NCI-H2081 (cell line): ENCODE measurements around the gene BRD4.

ENCODE experiments used
- DNase-seq, 2 experiments: peaks; one replicate each; lab custom pipeline; 2025; lab: John Stamatoyannopoulos, UW

Gene BRD4

DNA sequence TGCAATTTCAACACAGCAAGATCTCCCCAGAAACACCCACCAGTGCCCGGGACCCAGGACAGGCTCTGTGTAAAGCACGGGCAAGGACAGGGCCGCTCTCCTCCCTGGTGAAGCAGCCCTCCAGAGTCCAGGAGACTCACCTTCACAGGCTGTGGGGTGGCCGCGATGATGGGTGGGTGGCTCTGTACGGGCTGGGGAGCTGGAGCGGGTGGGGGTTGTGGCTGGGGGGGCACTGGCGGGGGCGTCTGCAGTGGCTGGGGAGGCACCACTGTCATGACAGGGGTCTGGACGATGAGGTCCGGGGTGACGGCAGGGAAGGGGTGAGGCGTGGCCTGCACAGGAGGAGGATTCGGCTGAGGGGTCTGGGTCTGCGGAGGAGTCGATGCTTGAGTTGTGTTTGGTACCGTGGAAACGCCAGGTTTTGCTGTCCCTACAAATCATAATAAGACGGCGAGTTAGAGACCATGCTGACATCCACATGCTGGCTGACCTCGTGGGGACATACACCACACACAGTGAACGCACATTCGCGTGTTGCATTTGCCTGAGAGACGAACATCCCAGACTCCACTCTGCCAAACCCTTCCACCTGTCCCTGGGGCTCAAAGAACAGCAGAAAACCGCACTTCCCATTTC lies 67.0 kb downstream of the BRD4 start:
- DNase-seq: no peak

DNA sequence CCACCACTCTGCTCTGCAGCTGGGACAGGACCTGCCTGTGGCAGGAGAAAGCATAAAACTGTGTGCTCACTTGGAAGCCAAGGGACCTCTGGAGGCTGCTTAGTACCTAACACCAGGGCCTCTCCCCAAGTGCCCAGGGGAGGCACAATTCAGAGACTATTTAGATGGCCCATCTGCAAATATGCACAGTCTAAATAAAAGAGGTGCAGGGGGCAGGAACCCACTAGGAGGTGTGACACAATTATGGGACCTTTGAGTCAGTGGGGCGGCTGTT lies 67.5 kb downstream of the BRD4 start:
- DNase-seq: no peak

DNA sequence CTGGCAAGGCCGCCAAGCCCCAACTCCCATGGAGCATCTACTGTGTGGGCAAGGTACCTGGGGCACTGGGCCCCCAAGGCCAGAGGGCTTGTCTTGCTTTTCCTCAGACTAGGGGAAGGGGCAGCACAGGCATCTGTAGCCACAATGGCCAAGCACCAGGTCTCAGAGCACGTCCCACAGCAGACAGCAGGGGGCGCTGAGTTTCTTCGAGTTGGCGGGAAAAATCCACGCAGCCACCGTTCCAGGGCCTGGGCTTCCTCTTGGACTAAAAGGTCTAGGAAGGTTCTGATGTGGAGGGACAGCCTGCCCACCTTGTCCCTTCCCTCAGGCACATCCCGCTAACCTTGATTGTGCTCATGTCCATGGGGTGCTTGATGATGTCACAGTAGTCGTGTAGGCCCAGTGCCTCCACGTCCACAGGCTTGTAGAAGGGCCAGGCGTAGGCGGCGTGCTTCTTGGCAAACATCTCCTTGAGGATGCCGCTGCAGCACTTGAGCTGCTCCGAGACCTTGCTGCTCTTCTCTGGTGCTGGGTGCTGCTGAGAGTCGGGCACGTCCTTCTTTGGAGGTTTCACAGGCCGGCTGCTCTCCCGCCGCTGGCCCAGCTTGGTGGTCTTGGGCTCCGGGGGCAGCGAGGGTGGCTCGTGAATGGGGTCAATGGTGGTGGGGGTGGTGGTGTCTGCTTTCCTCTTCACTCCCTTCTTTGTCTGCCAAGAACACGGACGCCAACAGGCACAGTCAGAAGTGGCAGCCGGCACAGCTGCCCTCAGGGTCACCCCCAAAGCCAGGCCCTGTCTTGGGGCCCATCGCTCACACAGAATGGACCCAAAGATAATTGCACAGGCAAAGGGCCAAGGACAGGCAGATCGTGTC lies 68.0 kb downstream of the BRD4 start:
- peak; percentile 39 to 41 for DNase-seq

DNA sequence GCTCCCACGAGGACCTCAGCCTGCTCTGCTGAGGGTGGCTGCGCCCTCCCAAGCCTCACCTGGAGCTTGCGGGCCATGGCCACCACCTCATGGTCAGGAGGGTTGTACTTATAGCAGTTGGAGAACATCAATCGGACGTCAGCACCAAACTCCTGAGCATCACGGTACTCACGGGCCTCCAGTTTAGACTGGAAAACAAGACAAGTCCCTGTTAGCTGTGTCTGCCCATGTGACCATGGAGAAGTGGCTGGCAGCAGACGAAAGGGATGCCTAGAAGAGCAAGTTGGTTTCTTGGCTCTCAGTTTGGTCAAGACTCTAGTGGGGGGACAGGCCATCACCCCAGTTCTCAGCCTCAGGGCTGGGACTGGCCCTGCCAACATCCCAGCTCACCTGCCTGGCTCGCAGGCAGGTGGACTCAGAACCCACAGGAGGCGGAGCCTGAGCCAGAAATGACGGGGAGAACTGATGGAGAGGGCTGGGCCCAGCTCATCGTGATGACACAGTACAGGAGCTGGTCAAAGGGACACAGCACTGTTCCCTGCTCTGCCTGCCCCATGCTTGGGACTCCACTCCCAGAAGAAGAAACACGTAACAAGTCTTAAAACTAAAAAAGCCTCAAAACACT lies 68.9 kb downstream of the BRD4 start:
- DNase-seq: no peak

DNA sequence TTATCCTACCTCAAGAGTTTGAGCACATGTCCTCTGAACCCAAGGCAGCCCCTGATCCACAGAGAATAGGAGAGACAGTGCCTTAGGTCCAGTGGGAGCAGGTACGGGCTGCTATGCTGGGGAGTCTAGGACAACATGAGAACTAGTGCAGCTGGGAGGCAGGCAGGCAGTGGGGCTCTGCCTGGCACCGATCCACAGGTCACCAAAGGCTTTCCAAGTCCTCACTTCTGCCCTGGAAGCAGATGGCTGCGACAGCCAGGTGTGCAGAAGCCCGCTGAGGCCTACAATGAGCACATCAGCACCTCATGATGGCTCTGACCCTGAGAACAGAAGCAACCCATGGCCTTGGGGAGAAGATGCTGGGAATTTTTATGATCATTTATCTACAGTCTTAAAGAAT lies 70.3 kb downstream of the BRD4 start:
- DNase-seq: no peak

DNA sequence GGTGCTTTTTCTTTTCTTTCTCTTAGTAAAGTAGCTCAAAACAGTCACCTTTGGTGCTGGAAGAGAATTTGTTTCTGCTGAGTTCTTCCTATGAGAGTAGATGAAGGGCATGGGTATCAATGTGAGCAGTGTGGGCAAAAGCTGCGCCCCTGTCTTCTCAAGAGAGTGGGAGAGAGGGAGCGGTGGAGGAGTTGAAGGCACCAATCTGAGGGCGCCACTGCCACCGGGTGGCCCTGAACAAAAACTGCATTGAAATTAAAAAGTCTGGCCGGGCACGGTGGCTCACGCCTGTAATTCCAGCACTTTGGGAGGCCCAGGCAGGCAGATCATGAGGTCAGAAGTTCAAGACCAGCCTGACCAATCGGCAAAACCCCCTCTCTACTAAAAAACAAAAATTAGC lies 71.4 kb downstream of the BRD4 start:
- DNase-seq: no peak

DNA sequence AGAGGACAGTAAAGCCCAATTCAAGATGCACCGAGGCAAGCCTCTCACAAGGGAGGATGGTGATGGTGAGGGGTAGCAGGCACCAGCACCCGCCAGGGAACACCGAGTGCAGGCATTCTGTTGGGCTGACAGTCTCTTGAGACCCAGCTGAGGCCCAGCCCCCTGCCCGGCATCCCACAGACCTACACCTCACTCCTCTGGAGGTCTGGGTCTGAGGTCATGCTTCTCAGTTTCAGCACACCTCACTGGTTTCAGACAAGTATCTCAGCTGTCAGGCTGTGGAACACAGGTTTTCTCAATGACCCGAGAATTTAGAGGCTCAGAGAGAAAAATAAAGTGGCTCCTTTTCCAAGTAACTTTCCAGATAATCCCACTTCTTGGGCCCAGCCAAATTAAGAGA lies 72.4 kb downstream of the BRD4 start:
- no peak for DNase-seq

DNA sequence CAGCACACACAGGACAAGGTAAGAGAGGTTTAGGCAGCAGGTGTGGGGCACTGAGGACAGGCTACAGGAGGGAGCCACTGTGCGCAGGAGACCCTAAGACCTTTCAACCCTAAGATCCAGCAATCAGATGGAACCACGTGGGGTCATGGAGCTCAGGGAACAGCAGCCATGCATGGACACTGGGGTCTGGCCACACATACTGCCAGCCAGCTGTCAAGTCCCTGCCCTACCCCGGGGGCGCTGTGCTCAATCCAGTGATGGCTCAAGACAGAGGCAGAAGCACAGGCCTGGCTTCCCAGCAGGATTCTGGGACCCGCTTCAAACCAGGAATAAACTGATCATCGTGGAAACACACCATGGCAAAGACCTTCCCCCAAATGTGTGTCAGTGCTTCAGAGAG lies 74.6 kb downstream of the BRD4 start:
- no peak for DNase-seq

DNA sequence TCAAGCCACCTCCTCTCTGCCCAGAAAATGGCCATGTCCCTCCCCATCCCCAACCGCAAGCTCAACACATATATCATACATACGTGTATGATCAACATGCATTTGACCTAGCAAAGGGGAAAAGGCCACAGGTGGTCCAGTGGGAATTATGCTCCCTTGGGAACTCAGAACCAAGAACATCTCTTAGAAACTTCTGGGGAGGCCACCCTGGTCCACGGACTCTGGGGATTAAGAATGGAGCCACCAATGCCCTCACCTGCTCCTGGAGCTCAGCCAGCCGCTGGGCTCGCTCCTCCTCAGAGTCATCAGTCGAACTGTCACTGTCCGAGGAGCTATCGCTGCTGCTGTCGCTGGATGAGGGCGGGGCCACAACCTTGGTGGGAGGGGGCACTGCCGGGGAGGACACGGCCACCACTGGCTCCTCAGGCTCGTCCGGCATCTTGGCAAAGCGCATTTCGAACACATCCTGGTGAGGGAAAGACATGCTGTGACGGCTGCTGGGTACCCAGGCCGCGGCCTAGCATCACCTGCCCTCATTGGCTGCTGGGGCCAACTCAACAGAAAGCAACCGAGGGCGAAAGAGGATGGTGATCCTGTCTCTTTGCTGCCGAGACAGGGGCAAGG lies 75.5 kb downstream of the BRD4 start:
- no peak for DNase-seq

DNA sequence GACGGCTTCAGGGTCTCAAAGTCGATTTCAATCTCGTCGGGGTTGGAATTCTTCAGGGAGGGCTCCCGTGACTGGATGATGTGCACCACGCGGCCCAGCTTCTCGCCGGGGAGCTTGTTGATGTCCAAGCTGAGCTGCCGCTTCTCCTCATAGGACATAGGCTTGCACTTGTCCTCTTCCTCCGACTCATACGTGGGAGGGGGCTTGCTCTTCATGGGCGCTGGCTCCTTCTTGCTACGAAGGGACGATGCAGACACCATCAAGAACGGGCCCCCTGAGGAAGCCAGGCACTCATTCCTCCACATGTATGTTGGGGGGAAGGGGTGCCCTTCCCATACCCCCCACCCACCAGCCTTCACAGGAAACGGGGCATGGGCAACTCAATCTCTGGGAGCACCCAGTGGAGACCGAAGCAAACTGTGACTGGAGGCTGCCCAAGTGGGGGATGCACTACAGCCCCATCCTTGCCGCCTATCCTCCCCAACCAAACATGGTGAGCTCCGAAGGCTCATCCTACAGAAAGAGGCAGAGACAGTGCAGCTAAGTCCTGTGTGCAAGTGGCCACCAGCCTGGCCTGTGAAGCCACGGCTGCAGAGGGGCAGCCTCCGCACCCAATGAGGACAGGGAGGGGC lies 76.9 kb downstream of the BRD4 start:
- no peak for DNase-seq

DNA sequence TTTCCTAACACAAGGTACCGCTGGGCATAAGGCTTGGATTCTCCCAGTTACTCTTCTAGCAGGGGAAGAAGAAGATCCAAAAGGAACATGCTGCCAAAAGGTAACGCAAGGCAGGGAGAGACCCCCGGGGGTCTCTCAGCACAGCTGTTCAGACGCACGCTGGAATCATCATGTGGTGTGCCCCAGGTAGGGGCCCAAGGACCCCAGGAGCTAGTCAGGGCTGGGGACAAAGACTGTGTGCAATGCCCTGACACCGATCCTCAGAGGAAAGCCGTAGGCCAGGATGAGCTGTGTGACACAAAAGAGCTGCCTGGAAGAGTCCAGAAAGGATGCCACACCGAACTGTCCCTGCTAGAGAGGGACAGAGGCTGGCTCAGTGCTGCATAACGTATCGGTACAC lies 77.8 kb downstream of the BRD4 start:
- DNase-seq: no peak

DNA sequence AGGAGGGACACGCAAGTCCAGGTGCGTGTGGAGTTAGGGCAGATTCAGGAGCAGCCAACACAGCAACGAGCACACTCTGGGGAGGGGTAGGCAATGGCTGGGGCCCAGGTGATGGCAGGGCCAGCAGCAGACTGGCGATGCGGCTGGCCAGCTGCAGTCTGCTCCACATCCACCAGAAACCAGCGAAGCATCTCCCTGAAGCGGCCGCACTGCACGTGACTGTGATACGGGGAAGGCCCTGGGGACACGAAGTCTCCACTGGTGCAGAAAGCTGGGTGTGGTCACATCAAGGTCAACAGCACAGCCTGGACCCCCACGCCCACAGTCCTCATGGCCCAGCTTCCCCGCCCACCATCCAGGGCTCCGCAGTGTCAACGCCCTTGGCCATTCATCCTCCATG lies 78.8 kb downstream of the BRD4 start:
- peak in 1 of 2 experiments; percentile 45 for DNase-seq

DNA sequence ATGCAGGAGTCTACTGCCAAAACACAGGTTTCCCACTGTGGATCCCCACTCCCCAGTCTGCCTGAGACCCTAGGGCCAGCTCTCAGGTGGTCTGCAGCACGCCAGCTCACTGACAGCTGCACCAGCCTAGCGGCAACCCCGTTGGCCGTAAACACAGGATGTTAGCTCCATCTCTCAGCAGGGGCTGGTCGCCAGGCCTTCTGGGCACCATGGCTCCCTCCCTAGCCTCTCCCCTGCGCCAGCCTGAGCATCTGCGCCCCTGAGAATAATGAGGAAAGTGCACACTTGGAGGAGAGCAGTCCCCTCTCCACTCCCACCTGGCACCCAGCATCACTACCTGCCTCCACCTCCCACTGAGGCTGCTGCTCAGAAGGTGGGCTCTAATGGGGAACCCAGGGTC lies 79.3 kb downstream of the BRD4 start:
- peak; percentile 45 to 73 for DNase-seq

DNA sequence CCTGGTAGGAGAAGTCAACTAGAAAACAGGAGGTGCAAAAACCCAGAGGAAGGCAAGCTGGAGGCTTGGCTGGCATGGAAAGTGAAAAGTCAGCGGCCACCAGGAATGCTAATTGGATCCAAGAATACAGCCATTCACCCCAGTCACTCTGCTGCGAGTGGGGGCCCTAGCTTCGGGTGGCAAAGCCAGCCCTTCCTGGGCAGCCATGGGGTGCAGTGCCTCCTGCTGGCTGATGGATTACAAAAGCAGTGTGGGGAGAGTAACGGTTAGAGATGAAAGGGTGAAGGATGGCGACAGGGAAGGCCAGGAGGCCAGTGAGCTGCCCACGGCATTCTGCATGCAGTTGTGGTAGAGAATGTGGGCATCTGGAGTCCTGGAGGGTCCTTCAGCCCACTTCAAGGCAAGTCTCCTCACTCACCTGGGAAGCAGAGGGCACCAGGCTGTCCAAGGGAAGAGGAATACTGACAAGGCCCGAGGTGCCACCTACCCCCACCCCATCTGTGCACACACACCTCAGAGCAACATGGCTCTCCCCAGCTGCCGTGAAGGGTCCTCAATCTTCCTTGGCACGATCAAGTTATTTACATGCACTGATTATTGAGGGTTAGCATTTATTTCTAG lies 79.8 kb downstream of the BRD4 start:
- no peak for DNase-seq

DNA sequence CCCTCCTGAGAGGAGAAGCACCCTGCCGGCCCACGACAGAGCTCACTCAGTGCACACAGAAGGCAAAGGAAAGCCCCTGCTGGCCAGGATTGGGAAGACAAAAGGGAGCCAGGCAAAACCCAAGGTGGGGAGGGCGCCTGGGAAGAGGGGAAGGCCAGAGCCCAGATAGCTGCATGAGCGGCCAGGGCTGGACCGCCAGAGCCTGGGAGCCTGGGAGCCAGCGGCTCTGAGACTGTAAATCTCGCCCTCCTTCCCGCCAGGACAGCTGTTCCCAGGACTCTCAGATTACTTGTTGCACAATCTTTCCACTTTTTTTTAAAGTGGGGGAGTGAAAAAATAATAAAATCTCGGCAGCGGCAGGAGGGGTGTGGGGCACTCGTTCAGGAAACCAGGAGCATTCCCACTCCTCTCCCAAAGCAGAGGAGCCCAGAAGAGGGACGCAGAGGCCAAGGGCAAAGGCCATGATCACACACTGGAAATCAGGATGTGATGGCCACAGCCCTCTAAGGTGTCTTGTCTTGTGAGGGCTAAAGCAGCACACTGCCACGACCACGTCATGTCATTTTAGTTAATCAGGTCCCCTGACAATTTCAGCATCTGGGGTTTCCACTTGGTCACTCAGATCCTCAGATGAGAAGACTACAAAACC lies 80.5 kb downstream of the BRD4 start:
- no peak for DNase-seq

DNA sequence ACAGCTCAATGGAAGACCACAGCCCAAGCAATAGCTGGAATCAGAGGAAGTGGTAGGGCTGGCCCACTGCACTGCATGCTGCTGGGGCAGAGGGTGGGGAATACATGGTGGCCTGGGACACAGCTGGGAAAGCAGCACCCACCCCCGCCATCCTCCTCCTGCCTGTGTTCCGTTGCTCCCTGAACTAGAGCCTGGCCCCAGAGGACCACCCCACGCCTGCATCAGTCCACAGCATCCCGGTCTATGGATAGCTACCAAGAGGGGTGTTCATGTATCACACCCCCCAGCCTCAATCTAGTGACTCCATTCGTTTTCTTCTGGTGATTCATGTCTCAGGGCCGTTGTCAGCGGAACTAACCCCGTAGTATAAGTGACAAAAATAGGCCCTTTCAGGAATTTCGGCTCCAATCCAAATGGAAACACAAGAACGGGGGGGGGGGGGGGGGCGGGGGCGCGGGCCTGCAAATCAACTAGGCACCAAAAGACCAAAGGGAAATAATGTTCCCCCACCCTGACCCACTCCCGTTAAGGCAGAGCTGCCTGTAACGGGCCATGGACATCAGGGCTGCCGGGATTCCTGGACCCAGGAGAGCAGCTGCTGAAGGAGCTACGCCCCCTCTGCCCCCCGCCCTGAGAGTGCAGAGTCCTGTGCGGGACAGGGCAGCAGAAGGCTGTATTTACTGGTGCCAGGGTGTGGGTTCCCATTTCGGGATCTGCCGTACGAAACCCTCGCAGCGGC lies 81.2 kb downstream of the BRD4 start:
- no peak for DNase-seq

DNA sequence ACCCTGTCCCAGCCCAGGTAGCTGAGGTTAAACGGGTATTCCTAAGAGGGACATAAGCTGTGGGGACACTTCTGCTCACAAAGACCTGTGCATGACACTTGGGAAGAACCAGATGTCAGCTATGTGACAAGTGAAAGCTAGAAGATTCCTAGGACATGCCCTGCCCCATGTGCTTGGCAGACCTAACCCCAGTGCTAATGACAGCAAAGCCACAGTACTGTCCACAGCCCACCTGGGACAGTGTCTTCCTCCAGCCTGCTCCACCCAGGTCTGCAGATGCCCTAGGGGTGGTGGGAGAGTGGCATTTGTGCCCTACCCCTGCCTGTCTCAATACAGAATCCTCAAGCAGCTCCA lies 81.7 kb downstream of the BRD4 start:
- DNase-seq: no peak

DNA sequence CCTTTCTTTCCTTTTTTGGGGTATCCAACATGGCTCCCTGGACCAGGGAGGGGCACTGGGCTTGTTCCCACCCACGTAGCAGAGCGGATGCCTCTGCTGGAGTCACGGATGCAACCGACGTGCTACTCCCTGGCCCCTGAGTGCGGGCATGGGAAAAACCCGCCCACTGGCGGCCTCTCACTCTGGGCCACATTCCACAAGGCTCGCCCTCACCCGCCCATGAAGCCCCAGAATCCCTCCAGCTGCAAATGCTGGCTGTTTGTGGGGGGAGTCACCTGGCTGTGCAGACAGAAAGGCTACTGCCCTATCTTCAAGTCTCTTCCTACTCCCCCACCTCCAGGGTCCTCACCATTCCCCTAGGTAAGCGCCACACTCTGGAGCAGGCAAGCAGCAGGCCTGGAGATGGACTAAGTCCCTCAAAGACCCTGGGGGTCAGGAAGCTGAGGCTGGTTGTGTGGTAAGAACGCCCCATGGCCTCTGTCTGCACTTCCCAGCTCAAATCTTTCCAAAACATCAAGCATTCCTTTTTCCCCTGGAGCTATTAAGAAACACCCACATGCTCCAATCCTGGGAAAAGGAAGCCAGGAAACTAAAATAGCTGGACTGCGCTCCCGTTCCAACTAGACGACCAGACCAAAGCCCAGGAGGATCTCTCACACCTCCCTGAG lies 82.2 kb downstream of the BRD4 start:
- no peak for DNase-seq

DNA sequence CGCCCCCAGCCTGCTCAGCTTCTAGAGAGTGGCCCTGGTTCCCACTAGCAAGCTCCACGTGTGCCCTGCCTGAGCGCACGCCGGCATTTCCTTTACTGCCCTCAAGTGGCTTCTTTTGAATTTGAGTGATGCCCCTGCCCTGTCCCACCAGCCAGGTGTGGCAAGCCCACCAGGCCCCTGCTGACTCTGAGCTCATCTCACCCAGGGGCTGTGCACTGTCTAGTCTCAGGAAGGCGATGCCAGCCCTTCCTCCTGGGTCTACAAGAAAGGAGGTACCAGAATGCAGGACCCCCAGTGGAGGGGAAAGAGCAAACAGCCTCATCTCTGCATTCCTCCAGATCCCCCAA lies 82.8 kb downstream of the BRD4 start:
- no peak for DNase-seq
